Activated CD4-positive, alpha-beta T cell treated with anti-CD3 and anti-CD28 coated beads, Interleukin-2, Interleukin-4, amounts not matched to agents 100 ng/mL and 50 ng/mL, durations not matched to agents 16 hours and 8 hours (primary cell): Measurements from ENCODE around the gene RAPGEF3.

Experiments
- DNase-seq: peaks from one replicate; pipeline ENCODE4 v3.0.0-alpha.2; 2020; ENCODE audit warnings: low spot score

The RAPGEF3 gene

GRCh38 chr12:47718531-47718930 is 40.1 kb downstream of the RAPGEF3 start:
- no peak for DNase-seq

GRCh38 chr12:47717443-47718193 is 41.1 kb downstream of the RAPGEF3 start:
- no peak for DNase-seq

- no peak for DNase-seq
Observed at GRCh38 chr12:47717046-47717442, 41.6 kb downstream of the RAPGEF3 start.

GRCh38 chr12:47715877-47716548 is 42.7 kb downstream of the RAPGEF3 start:
- no peak for DNase-seq

- peak; percentile 78 for DNase-seq
Observed at GRCh38 chr12:47715393-47715876, 43.2 kb downstream of the RAPGEF3 start.

- no peak for DNase-seq
Observed at GRCh38 chr12:47714826-47715386, 43.8 kb downstream of the RAPGEF3 start.

GRCh38 chr12:47712171-47712570 is 46.5 kb downstream of the RAPGEF3 start:
- no peak for DNase-seq

GRCh38 chr12:47711448-47711847 is 47.2 kb downstream of the RAPGEF3 start:
- DNase-seq: no peak

- no peak for DNase-seq
Observed at GRCh38 chr12:47710278-47710677, 48.4 kb downstream of the RAPGEF3 start.

- DNase-seq: no peak
Observed at GRCh38 chr12:47709671-47710070, 49.0 kb downstream of the RAPGEF3 start.

GRCh38 chr12:47709237-47709636 is 49.4 kb downstream of the RAPGEF3 start:
- no peak for DNase-seq

GRCh38 chr12:47707905-47708543 is 50.7 kb downstream of the RAPGEF3 start:
- no peak for DNase-seq

GRCh38 chr12:47707355-47707754 is 51.3 kb downstream of the RAPGEF3 start:
- DNase-seq: no peak

GRCh38 chr12:47705566-47706425 is 52.9 kb downstream of the RAPGEF3 start, which contains the start of gene RPAP3:
Gene RPAP3 (minus strand): TSS chr12:47706030. CDS start chr12:47702840, 3,190 bp downstream.
- DNase-seq: peak; percentile 98

GRCh38 chr12:47705229-47705565 is 53.5 kb downstream of the RAPGEF3 start:
- no peak for DNase-seq

- no peak for DNase-seq
Observed at GRCh38 chr12:47704719-47705118, 54.0 kb downstream of the RAPGEF3 start.

- DNase-seq: no peak
Observed at GRCh38 chr12:47700263-47700662, 58.4 kb downstream of the RAPGEF3 start.

GRCh38 chr12:47698631-47699030 is 60.0 kb downstream of the RAPGEF3 start:
- no peak for DNase-seq

GRCh38 chr12:47698055-47698454 is 60.6 kb downstream of the RAPGEF3 start:
- no peak for DNase-seq

GRCh38 chr12:47689215-47689614 is 69.5 kb downstream of the RAPGEF3 start:
- no peak for DNase-seq

- DNase-seq: no peak
Observed at GRCh38 chr12:47687636-47688035, 71.0 kb downstream of the RAPGEF3 start.
